Tibial artery (tissue), 4 donors: ENCODE results near the gene MOK.

Experiments used
- DNase-seq, 2 donors: peaks; one replicate each; pipeline ENCODE4 v3.0.0-alpha.2; 2019
- H3K27ac ChIP-seq, 2 donors: fragments of 200-600 bp; sonication (generic) in 1 of 2; 1 replicate in 1 of 2; 2 replicates in 1 of 2; pipeline ENCODE4 v1.5.1; 2018 to 2019; ENCODE audit warnings: mild to moderate bottlenecking in 1 of 2
- H3K27me3 ChIP-seq, 2 donors: fragments of 200-600 bp; sonication (generic) in 1 of 2; one replicate each; pipeline versions ENCODE4 v1.5.1 to v1.6.0; 2016 to 2019
- H3K36me3 ChIP-seq, 3 donors: fragments of 200-600 bp; sonication (generic) in 2 of 3; one replicate each; pipeline ENCODE4 v1.5.1; 2016 to 2019; ENCODE audit warnings: mild to moderate bottlenecking in 2 of 3
- H3K4me1 ChIP-seq, 4 donors: fragments of 200-600 bp; sonication (generic) in 2 of 4; 1 replicate in 3 of 4; 2 replicates in 1 of 4; pipeline ENCODE4 v1.5.1; 2016 to 2019
- H3K4me3 ChIP-seq, 2 donors: fragments of 200-600 bp; sonication (generic) in 1 of 2; 1 replicate in 1 of 2; 2 replicates in 1 of 2; pipeline ENCODE4 v1.5.1; 2018 to 2019; ENCODE audit warnings: mild to moderate bottlenecking in 2 of 2
- H3K9me3 ChIP-seq, 3 donors: fragments of 200-600 bp; sonication (generic) in 1 of 3; one replicate each; pipeline ENCODE4 v1.5.1; 2016 to 2019
- intact Hi-C: fragments of 100-400 bp; cut with DNase I; formaldehyde crosslinking; loops from one replicate; pipeline ENCODE4 v1.15.0; 2023; ENCODE audit warnings: low total_unique reads
- TF ChIP-seq, protein P1 (sequence below), 2 experiments: fragments of 200-600 bp in 1 of 2; fragments of 450-650 bp in 1 of 2; IDR thresholded peaks; one replicate each; pipeline ENCODE4 v1.5.1; 2017 to 2019; ENCODE audit warnings: antibody characterized with exemption in 2 of 2, mild to moderate bottlenecking in 1 of 2, moderate library complexity in 1 of 2

MOK gene

GRCh38 chr14:102194856-102195255, 110.1 kb downstream of the MOK start:
- intact Hi-C loops: no loop called here
- no peaks in the 10 kb centered on the region for H3K4me1 ChIP-seq
- H3K27me3 ChIP-seq: no peaks in the 10 kb centered on the region
- H3K36me3 ChIP-seq: peaks cover 3 to 47% (median 9%) of the 10 kb centered on the region in 3 donors
- DNase-seq: no peak
- TF ChIP-seq, protein P1, sequence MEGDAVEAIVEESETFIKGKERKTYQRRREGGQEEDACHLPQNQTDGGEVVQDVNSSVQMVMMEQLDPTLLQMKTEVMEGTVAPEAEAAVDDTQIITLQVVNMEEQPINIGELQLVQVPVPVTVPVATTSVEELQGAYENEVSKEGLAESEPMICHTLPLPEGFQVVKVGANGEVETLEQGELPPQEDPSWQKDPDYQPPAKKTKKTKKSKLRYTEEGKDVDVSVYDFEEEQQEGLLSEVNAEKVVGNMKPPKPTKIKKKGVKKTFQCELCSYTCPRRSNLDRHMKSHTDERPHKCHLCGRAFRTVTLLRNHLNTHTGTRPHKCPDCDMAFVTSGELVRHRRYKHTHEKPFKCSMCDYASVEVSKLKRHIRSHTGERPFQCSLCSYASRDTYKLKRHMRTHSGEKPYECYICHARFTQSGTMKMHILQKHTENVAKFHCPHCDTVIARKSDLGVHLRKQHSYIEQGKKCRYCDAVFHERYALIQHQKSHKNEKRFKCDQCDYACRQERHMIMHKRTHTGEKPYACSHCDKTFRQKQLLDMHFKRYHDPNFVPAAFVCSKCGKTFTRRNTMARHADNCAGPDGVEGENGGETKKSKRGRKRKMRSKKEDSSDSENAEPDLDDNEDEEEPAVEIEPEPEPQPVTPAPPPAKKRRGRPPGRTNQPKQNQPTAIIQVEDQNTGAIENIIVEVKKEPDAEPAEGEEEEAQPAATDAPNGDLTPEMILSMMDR (IDR thresholded peaks at IDR 0.05): no peak
- H3K4me3 ChIP-seq: no peak overlapping the region
- H3K27ac ChIP-seq: no peak overlapping the region
- no peaks in the 10 kb centered on the region for H3K9me3 ChIP-seq

DNA sequence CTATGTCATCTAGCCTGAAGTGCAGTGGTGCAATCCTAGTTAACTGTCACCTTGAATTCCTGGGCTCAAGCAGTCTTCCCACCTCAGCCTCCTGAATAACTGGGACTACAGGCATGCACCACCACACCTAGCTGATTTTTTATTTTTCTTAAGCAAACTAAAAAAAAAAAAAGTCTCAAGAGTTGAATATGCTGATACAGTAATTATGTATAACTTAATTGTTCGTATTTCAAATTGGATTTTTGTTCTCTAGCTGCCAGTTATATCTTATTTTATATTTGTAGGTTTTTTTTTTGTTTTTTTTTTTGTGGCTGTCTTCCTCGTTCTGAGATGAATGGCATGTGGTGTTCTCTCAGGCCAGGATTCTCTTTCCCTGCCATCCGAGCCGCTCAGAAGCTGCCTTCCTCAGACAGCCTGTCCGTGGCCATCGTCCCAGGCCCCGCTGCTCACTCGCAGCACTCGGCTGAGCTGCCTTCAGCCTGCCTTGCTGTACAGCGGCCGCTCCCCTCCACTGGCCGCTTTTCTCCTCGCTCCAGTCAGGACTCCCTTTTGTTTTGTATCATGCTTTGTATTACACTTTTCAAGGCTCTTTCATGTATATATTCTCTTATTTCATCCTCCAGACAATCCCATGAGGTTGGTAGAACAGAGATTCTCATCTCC, 112.0 kb downstream of the MOK start:
- Histone ChIP-seq H3K9me3 (no peaks in the 10 kb centered on the region), H3K27ac (no peak overlapping the region), H3K36me3 (peaks cover 0 to 28% (median 0%) of the 10 kb centered on the region in 3 donors), H3K4me3 (no peak overlapping the region), H3K27me3 (no peaks in the 10 kb centered on the region), H3K4me1 (peaks cover 0 to 5% (median 2%) of the 10 kb centered on the region in 4 donors)
- intact Hi-C loops: no loop called here
- no peak for DNase-seq
- TF ChIP-seq, protein P1 (IDR thresholded peaks at IDR 0.05): no peak

DNA sequence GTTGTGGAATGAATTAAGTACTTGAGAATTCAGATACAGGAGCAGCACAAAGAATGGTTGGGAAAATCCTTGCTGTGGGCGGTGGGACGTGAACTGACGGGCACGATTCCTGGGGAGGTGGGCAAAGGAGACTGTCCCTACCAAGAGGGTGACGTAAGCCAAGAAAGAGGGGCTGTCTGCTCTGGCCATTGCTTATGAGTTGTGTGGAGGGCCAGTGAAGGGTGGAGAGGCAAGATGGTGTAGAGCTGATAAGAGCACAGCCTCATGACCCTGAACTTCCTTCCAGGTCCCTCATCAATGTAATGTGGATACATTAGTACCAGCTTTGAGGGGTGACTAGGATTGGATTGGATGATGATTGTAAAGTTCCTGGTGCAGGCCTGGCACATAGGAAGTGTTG, 115.1 kb downstream of the MOK start:
- no peak overlapping the region for H3K4me3 ChIP-seq
- no peaks in the 10 kb centered on the region for H3K27me3 ChIP-seq
- TF ChIP-seq, protein P1 (IDR thresholded peaks at IDR 0.05): no peak
- peaks cover 0 to 1% (median 0%) of the 10 kb centered on the region in 3 donors for H3K36me3 ChIP-seq
- H3K9me3 ChIP-seq: no peaks in the 10 kb centered on the region
- DNase-seq: no peak
- intact Hi-C loops: no loop called here
- H3K27ac ChIP-seq: no peak overlapping the region
- H3K4me1 ChIP-seq: peaks cover 0 to 26% (median 9%) of the 10 kb centered on the region in 4 donors

GRCh38 chr14:102188187-102188586, 116.8 kb downstream of the MOK start:
- TF ChIP-seq, protein P1 (IDR thresholded peaks at IDR 0.05): no peak
- H3K36me3 ChIP-seq: no peaks in the 10 kb centered on the region
- H3K27me3 ChIP-seq: no peaks in the 10 kb centered on the region
- peaks cover 0 to 26% (median 11%) of the 10 kb centered on the region in 4 donors for H3K4me1 ChIP-seq
- no peak overlapping the region for H3K4me3 ChIP-seq
- H3K9me3 ChIP-seq: no peaks in the 10 kb centered on the region
- no peak overlapping the region for H3K27ac ChIP-seq
- intact Hi-C loops: no loop called here
- DNase-seq: no peak

DNA sequence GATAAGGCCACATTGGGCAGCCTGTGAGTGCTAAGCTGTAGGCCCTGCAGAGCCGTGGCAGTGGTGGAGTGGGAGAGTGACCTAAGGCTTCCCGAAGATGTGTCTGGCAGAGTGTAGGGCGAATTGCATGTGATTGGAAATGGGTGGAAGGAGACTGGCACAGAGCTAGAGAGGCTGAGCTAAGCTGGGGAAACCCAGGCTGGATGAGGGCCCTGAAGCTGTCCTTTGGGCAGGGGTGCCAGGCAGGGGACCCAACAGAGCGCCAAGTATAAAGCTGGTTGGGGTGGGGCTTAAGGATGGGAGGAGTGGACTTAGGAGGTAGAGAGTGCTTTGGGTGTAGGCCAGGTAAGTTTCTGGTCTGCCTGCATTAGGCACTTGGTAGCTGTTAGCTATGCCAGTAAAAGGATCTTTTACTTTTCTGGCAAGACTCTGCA, 117.4 kb downstream of the MOK start:
- Histone ChIP-seq H3K4me1 (peaks cover 0 to 28% (median 13%) of the 10 kb centered on the region in 4 donors), H3K27me3 (no peaks in the 10 kb centered on the region), H3K4me3 (no peak overlapping the region), H3K9me3 (no peaks in the 10 kb centered on the region), H3K36me3 (no peaks in the 10 kb centered on the region), H3K27ac (no peak overlapping the region)
- intact Hi-C loops: no loop called here
- DNase-seq: no peak
- TF ChIP-seq, protein P1 (IDR thresholded peaks at IDR 0.05): no peak
